Measurements from ENCODE around the gene RAB3IP.
"Not testable (repeated sequence)": the region's sequence is repeated elsewhere in the genome, so short reads cannot be mapped to it uniquely, and the experiment has no call there.

The RAB3IP gene

DNA sequence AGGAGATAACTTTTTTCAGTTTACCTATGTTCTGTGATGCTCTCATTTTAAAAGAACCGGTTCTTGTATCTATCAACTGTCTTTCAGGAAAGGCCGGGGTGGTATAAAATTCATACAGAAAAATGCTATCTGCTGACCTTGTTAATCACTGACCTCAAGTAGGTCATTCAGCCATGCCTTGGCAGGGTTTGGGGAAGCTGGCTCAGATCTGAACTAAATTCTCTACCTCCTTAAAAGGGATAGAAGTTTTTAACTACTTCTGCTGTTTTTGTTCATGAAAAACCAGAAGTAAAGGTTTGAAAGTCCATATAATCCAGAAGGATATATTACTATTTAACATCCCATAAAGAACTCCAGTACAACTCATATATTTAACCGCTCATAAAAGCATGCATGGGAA lies 96.4 kb downstream of the RAB3IP start:
- DNase-seq (ENCODE audit: low read depth): no peak

DNA sequence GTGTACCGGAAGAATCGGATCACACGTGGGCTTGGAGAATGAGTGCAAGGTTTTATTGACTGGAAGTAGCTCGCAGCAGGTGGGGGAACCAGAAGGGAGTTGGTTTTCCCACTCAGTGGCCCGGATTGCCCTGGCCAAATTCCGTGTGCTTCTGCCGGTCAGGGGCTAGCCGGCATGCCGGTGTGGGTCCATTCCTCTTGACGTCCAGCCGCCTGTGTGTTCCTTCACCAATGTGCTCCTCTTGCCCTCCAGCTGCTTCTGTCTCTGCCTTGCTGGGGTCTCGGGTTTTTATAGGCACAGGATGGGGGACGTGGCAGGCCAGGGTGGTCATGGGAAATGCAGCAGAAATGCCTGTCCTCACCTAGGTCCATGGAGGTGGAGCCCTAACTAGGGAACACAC lies 97.4 kb downstream of the RAB3IP start:
- no peak for DNase-seq (ENCODE audit: low read depth)

DNA sequence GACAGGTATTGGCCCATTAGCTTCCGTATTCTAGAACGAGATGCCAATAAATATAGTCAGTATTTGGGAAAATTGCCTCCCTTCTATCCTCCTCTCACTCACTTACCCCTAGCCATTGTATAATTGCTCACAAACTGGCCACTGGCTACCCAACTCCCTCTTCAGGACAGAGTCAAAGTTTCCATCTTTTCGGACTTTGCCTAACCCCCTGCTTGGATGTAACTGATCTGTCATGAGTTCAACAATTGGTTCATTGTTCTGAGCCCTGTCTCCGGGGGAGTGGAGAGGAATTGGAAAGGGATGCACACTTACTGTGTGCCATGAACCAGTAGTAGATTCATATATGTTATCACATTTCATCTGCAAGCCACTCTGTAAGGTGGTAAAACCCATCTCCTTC lies 98.5 kb downstream of the RAB3IP start:
- no peak for DNase-seq (ENCODE audit: low read depth)

DNA sequence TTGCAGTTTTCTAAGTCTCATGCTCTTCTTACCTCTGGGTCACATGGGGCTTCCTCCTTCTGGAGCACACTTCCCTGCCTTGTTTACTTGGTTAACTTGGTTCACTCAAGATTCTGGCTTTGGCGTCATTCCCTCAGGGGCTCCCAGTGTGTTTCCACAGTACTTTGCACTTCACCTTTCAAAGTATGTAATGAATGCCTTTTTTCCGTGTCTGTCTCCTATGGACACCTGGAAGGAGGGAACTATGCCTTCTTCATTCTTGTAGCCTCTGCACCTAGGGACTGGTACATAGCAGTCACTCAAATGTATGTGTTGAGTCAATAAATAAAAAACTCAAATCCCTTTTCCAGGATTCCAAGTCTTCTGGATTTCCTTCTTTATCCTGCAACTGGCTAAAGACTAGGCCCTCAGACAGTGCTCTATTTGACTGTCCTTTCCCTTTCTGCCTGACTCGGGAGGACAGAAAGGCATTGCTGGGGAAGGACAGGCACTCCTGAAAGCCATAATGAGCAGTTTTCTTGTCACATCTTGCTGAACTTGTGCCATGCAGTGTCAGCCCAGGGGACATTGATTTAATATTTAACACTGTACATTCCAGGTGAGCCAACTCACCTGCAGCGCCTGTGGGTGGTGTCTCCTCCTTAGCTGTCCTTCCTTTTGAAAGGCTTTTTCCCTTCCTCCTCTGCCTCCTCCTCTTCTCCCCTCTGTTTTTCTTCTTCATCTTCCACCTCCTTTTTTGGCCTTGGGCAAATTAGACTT lies 99.2 kb downstream of the RAB3IP start:
- DNase-seq (ENCODE audit: low read depth): no peak

DNA sequence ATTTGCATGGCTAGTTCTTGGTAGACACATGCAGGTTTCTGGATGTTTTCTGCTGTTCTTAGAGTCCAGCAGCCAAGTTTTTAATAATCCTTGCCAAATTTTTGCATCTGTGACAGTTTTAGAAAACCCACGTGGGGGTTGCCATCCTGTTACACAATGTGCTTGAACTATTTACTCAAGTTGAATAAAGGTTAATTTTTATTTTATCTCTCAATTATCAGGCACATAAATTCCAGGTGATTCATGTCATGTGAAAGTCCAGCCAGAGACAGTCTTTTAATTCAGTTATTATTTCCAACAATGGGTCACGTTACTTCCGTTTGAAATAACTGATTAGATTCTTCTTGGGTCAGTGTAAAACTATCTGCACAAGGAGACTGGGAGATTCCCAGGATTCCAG lies 102.1 kb downstream of the RAB3IP start:
- DNase-seq (ENCODE audit: low read depth): no peak

DNA sequence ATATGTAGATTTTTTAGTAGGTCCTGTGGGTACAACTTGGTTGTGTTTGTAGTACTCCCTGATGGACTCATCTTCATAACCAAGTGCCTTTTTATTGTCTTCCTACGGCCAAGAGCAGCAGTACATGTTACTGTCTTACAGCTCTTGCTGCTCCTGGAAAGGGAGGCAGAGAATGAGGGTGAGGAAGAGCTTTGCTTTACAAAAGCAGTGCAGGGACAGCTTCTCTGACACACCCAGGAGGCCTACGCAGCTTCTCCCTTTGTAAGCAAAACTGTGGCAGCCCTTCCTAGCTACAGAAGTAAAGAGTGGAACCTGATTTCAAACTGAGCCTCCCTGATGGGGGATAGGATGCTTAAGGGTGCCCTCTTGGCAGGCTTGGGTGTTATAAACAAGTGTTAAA lies 104.9 kb downstream of the RAB3IP start:
- no peak for DNase-seq (ENCODE audit: low read depth)

DNA sequence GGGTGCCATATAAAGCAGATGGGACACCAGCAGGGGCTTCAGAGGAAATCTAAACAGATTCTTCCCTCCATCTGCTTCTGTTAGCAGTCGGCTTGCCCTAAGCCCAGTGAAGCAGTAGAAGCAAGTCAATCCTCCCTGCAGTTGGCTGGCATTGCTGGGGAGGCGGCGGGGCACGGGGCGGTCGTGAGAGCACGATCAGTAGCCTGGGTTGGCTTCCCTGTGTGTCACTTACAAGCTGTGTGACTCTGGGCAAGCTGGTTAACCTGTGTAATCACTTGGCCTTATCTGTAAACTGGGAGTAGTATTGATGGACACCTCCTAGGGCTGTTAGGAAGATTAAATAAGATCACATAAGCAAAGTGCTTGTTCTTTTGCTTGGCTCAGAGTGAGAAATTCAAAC lies 105.8 kb downstream of the RAB3IP start:
- DNase-seq (ENCODE audit: low read depth): no peak

DNA sequence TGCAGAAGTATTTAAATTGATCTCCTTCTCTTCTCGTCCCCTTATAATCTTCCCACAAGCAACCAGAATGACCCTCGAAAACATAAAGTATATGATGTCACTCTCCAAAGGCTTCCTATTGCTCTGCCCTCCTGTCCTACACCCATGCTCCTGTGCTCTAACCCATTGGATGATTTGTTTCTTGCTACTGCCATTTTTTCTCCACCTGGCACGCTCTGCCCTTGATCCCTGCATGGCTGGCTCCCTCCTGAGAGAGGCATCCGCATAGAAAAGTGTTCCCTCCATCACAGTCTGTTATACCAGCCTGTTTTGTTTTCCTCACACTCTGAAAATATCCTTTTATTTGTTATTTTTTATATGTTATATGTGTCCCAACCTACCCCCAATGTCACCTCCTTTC lies 106.2 kb downstream of the RAB3IP start:
- no peak for DNase-seq (ENCODE audit: low read depth)

DNA sequence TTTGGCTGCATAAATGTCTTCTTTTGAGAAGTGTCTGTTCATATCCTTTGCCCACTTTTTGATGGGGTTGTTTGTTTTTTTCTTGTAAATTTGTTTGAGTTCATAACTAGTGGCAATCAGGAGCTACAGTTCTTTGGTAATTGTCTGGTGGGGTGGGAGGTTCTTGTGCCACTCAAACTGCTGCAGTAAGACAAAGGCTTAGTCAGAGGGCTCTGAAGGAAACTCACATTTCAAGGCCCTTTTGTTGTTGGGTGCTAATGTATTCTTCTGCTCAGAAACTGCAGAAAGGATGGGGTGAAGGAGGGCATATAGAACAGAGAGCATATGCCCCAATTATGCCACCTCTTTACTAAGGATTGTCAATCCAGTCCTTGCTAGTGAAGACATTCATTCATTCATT lies 108.3 kb downstream of the RAB3IP start:
- no peak for DNase-seq (ENCODE audit: low read depth)

DNA sequence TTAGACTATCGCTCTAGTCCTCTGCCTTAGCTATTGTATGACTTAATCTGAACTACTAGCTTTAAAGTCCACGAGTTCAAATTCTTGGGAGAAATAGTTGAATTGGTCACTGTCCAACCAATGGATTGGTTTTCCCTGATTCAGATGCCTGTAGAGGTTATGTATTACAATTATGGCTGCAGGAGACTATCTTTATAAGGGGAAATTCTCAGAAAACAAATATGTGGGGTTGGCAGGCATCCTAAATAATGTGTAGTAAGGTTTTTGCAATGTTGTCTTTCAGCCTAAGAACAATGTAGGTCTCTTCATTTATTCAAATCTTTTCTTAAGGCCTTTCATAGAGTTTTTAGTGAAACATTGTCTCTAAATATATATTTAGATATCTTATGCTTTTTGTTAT lies 113.3 kb downstream of the RAB3IP start:
- no peak for DNase-seq (ENCODE audit: low read depth)

DNA sequence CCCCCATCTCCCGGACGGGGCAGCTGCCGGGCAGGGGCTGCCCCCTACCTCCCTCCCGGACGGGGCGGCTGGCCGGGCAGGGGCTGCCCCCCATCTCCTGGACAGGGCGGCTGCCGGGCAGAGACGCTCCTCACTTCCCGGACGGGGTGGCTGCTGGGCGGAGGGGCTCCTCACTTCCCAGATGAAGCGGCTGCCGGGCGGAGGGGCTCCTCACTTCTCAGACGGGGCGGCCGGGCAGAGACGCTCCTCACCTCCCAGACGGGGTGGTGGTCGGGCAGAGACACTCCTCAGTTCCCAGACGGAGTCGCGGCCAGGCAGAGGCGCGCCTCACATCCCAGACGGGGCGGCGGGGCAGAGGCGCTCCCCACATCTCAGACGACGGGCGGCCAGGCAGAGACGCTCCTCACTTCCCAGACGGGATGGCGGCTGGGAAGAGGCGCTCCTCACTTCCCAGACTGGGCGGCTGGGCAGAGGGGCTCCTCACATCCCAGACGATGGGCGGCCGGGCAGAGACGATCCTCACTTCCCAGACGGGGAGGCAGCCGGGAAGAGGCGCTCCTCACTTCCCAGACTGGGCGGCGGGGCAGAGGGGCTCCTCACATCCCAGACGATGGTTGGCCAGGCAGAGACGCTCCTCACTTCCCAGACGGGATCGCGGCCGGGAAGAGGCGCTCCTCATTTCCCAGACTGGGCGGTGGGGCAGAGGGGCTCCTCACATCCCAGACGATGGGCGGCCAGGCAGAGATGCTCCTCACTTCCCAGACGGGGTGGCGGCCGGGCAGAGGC lies 114.7 kb downstream of the RAB3IP start:
- not testable (repeated sequence) for DNase-seq (ENCODE audit: low read depth)

DNA sequence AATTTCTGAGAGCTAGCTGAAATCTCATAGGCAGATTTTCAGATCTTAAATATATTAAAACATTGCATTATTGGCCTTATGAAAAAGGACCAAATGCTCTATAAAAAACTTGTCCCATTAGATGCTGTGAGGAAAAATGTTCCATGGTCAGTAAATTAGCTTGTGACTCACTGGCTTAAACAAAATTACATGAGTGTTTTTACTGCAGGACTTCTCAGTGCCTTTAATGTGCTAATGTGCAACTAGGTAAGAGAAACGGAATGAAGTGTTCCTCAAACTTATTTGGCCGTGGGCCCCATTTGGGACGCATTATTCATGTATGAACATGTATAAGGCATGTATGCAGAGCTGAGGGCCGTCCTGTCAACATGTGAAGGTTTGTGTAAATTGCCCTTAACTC lies 128.0 kb downstream of the RAB3IP start:
- no peak for DNase-seq (ENCODE audit: low read depth)

DNA sequence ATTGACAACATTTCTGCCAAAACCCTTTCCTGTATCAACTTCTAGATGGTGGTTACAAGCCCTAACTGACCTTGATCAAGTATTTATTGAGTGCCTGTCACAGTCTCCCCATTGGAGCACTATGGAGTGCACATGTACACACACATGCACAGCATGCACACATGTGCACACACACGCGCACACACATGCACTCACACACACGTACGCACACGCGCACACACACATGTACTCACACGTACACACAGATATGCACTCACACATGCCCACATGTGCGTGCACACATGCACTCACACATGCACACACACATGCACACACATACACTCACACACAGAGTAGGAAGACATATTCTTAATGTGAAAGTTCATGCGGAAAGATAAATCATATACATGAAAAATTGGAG lies 130.0 kb downstream of the RAB3IP start:
- DNase-seq (ENCODE audit: low read depth): no peak

DNA sequence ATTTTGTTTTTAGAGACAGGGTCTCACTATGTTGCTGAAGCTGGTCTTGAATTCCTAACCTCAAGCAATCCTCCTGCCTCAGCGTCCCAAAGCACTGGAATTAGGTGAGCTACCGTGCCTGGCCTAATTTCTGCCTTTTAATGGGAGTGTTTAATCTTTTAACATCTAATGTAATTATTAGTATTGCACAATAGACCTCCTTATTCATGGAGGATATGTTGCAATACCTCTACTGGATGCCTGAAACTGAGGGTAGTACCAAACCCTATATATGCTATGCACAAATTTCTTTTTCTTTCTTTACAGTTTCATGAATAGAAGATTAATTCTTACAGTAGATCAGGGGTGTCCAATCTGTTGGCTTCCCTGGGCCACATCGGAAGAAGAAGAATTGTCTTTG lies 134.1 kb downstream of the RAB3IP start:
- no peak for DNase-seq (ENCODE audit: low read depth)

Measured in stimulated activated CD8-positive, alpha-beta memory T cell treated with anti-CD3 and anti-CD28 coated beads, Interleukin-15, amount 100 ng/mL, for 24 hours (primary cell).